GM21723 (cell line): ENCODE results near the gene OXTR.

Experiments used
- ATAC-seq: cut with Tn5 transposase; IDR thresholded peaks from one replicate; pipeline ENCODE4 v1.9.1; 2021; ENCODE audit warnings: mild to moderate bottlenecking, moderate library complexity; ENCODE audit not compliant: unreplicated experiment

The OXTR gene

DNA sequence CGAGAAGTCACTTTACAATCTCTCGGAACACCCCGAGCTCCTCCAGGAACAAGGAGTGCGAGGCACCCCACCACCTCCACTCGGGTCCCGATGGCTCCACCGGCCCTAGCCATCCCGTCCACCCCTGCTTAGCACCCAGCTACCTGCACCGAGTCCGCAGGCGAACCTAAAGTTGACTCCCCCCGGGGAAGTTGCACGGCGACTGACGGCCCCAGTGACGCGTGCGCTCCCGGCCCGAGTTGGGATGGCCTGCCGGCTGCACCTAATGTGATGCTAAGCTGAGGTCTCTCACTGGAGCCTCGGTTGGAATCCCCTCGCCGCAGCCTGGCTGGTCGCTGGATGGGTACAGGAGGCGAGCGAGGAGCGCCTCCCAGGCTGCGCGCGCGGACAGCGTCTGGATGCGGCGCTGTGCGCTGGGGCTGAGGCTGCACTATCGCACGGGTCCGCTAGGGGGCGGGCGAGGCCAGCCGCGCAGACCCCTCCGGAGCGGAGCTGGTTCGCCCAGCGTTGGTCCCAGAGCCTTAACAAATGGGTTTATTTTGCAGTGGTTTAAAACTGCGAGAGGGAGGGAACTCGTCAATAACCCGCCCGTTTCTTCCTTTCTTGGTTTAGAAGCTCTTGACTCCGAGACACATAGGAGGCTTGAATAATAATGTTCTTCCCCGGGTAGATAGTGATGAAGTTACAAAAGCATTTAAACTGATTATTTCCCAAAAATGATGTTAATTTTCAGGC lies at the start of gene OXTR:
Gene OXTR (minus strand): TSS at position 526 of the 735 bp plus-strand sequence. CDS start 1,426 bp downstream, outside the sequence.
- peak; percentile 81 for ATAC-seq

- ATAC-seq = no peak
These were observed 48.1 kb upstream of the OXTR start for GRCh38 chr3:8817486-8817885.

DNA sequence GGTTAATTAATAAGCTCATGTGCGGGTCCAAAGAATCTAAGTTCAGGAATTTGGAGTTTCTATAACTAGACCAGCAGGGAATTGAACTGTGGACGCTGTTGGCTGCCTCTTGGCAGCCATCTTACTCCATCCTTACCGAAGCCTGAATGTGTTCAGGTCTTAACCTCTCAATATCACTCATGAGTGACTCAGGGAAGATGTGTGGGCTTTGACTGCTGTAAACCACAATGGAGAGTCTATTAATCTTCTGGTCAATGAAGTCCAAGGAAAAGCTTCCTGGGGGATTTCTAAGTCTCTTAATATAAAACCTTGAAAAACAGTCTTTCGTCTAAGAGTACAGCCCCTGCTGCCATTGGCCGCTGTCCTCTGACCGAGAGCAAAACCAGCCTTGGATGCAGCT lies 46.7 kb upstream of the OXTR start:
- ATAC-seq = no peak

DNA sequence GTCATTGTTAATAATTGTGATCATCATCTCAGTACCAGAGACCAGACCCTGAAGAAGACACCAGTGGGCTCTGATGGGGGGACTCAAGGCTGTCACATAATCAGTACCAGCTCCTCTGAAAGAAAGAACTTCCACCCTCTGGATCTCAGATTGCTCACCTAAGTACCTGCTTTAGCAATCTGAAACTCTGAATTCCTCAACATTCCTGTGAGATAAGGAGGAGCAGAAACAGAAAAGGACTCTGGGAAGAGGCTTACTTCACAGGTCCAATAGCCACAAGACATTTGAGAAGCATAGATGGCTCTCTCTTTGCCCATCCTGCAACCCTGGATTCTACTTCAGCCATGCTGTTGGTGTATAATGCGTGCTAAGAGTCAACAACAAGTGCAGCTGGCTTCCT lies 44.0 kb upstream of the OXTR start:
- ATAC-seq = no peak

DNA sequence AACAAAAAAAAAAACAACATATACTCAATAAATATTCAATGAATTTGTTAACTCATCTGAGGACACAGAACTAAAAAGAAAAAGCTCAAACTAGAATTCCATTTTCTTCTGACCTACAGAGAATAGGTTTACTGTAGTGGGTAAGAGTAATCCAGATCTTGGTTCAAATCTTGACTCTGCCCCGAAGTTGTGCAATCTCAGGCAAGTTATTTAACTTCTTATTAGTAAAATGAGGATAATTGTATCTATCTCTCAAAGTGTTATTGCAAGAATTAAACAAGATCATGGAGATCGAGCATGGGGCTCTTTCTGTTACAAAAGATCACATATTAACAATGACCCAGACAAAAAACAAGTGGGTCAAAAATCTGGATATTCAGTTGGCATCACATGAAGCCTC lies 41.1 kb upstream of the OXTR start:
- ATAC-seq = no peak

- ATAC-seq = no peak
These were observed 36.4 kb upstream of the OXTR start for GRCh38 chr3:8805774-8806173.

DNA sequence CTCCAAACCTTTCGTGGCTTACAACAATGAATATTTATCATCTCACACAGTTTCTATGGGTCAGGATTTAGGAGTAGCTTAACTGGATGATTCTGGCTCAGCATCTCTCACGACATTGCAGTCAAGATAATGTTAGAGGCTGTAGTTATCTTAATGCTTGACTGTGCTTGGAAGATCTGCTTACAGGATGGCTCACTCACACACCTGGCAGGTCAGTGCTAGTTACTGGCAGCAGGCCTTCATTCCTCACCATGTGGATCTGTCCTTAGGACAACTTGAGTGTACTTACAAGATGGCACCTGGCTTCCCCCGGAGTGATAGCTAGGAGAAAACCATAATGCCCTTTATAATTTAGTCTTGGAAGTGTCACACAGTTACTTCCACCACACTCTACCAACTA lies 32.8 kb upstream of the OXTR start:
- ATAC-seq = no peak

GRCh38 chr3:8800016-8800415 lies 30.6 kb upstream of the OXTR start:
- no peak for ATAC-seq

DNA sequence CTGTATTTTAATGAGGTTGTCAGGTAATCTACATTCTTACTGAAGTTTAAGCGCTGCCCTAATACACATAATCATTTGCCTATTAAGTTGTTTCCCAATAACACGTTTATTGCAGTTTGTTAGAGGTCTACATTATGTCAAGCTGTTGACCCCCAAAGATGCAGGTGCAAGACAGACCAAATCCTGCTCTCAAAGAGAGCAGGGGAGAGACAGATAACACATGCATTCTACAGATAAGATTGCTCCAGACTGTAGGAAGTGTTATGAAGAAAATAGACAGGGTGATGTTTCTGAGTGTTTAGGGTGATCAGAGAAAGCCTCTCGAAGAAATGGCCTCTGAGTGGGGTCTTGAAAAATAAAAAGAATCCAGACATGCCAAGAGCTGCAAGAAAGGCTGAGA lies 24.8 kb upstream of the OXTR start:
- no peak for ATAC-seq

- no peak for ATAC-seq
These were observed 23.8 kb upstream of the OXTR start for GRCh38 chr3:8793242-8793641.

GRCh38 chr3:8790529-8790928 lies 21.1 kb upstream of the OXTR start:
- ATAC-seq = no peak

GRCh38 chr3:8784676-8785435 lies 15.4 kb upstream of the OXTR start:
- no peak for ATAC-seq

- ATAC-seq = no peak
These were observed 10.9 kb upstream of the OXTR start for GRCh38 chr3:8780279-8780678.

DNA sequence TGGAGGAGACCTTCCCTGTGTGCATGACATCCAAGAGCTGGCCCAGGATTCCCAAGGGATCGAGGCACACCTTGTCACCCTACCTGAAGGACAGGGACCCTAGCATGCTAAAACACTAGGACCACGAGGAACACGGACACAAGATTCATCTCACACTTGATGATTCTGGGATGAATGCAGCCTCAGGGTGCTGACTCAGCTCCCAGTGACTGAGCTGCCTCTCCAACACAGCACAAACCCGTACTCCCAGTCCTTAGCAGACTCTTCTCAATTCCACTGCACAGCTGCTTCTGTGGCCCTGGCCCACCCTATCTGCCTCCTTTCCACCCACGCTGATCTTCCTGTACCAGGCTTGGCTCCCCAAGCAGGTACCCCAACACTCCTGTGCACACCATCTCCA lies 9.1 kb upstream of the OXTR start:
- no peak for ATAC-seq

- ATAC-seq = no peak
These were observed 8.5 kb upstream of the OXTR start for GRCh38 chr3:8777978-8778267.

GRCh38 chr3:8777201-8777977 lies 8.0 kb upstream of the OXTR start:
- ATAC-seq = no peak

DNA sequence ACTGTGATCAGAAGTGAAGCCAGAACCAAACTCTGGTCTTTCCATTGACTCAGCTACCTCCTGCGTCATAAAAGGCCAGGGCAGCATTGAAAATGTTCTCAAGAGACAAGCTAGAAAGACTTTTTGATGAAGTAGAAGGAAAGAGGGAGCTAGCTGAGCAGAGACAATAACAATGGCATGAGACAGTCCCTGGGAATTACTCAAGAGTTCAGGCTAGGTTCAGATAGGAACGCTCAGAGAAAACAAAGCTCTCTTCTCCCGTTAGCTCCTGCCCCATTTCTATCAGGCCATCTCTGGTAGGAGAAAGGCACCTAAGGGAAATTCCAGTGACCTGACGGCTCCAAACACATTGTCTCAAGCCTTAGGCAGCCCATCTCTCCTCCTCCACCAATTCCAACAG lies 7.0 kb upstream of the OXTR start:
- no peak for ATAC-seq

DNA sequence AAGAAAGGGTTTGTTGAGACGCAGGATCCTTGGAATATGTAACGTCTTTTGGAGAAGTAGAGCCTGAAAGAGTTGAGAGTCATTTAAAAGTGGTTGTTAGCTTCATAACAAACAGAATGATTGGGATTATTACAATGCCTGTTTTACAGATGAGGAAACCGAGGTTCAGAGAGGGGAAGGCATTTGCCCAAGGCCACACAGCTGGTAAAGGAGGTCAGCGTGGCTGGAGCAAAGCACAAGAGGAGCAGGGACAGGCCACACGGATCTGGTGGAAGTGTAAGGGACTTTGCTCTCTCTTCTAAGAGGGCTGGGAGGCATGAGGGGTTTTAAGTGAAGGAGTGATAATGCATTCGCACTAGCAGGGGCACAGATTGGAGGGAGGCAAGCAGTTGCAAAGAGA lies 6.2 kb upstream of the OXTR start:
- ATAC-seq = no peak

GRCh38 chr3:8775181-8775580 lies 5.8 kb upstream of the OXTR start:
- no peak for ATAC-seq

GRCh38 chr3:8773941-8774542 lies 4.6 kb upstream of the OXTR start:
- no peak for ATAC-seq

- ATAC-seq = peak; percentile 41
These were observed 887 bp downstream of the OXTR start for GRCh38 chr3:8768364-8769087.
